NCI-H2171 treated with DMSO at 0.1 percent for 48 hours (cell line): Measurements from ENCODE around the gene HOMER3.
"Not testable (repeated sequence)": the region's sequence is repeated elsewhere in the genome, so short reads cannot be mapped to it uniquely, and the experiment has no call there.

Experiments
- DNase-seq: peaks from one replicate; lab custom pipeline; 2025; lab: John Stamatoyannopoulos, UW

The HOMER3 gene

GRCh38 chr19:18922228-18922985 is 18.6 kb downstream of the HOMER3 start:
- no peak for DNase-seq

- no peak for DNase-seq
Observed at GRCh38 chr19:18921593-18921992, 19.4 kb downstream of the HOMER3 start.

GRCh38 chr19:18920400-18920799 is 20.6 kb downstream of the HOMER3 start:
- DNase-seq: no peak

GRCh38 chr19:18919900-18920214 is 21.2 kb downstream of the HOMER3 start:
- DNase-seq: no peak

- peak; percentile 100 for DNase-seq
Observed at GRCh38 chr19:18919086-18919899, 21.7 kb downstream of the HOMER3 start, which contains the start of the genes COPE and DDX49. TSS of gene COPE (minus strand) at chr19:18919387. CDS start at chr19:18919348, 39 bp downstream. TSS of gene DDX49 (plus strand) at chr19:18919715. CDS start at chr19:18919742, 27 bp downstream.

GRCh38 chr19:18917593-18917992 is 23.4 kb downstream of the HOMER3 start:
- DNase-seq: not testable (repeated sequence)

GRCh38 chr19:18915639-18916038 is 25.4 kb downstream of the HOMER3 start:
- DNase-seq: peak; percentile 60

GRCh38 chr19:18913466-18913865 is 27.6 kb downstream of the HOMER3 start:
- no peak for DNase-seq

GRCh38 chr19:18912933-18913332 is 28.1 kb downstream of the HOMER3 start:
- DNase-seq: no peak

- no peak for DNase-seq
Observed at GRCh38 chr19:18910801-18911436, 30.1 kb downstream of the HOMER3 start.

- DNase-seq: no peak
Observed at GRCh38 chr19:18910010-18910409, 31.0 kb downstream of the HOMER3 start.

- DNase-seq: no peak
Observed at GRCh38 chr19:18908917-18909619, 31.9 kb downstream of the HOMER3 start.

GRCh38 chr19:18906605-18907519 is 34.2 kb downstream of the HOMER3 start:
- DNase-seq: no peak

- no peak for DNase-seq
Observed at GRCh38 chr19:18905513-18906236, 35.3 kb downstream of the HOMER3 start.

GRCh38 chr19:18905058-18905456 is 36.0 kb downstream of the HOMER3 start:
- no peak for DNase-seq

GRCh38 chr19:18904334-18905057 is 36.5 kb downstream of the HOMER3 start:
- no peak for DNase-seq

GRCh38 chr19:18903156-18904037 is 37.6 kb downstream of the HOMER3 start:
- no peak for DNase-seq

GRCh38 chr19:18902519-18902918 is 38.5 kb downstream of the HOMER3 start:
- DNase-seq: not testable (repeated sequence)

- DNase-seq: no peak
Observed at GRCh38 chr19:18901491-18901890, 39.5 kb downstream of the HOMER3 start.
